Bronchial epithelial cell (primary cell): ENCODE measurements around the gene TRUB2. TPM values are rescaled to one million over a fixed set of nuclear protein-coding genes. Genes with fewer than 3 reads are reported as not detected.

Experiments
- DNase-seq: peaks from one replicate; pipeline ENCODE4 v3.0.0-alpha.2; 2010; ENCODE audit warnings: low read depth
- FAIRE-seq: peaks from 2 replicates; lab custom pipeline; 2011; peaks lifted over from hg19 to GRCh38; lab: Jason Lieb, UNC
- H3K27me3 ChIP-seq: 2 replicates; pipeline ENCODE4 v1.5.1; 2011; ENCODE audit warnings: low read length; ENCODE audit not compliant: control insufficient read depth, insufficient read depth
- H3K36me3 ChIP-seq: 2 replicates; pipeline ENCODE4 v1.5.1; 2011; ENCODE audit warnings: low read length; ENCODE audit not compliant: control insufficient read depth, insufficient read depth
- H3K4me3 ChIP-seq: 2 replicates; pipeline ENCODE4 v1.5.1; 2011; ENCODE audit warnings: mild to moderate bottlenecking, low read depth, low read length, control low read depth
- total RNA-seq: library from RNA; depleted of rRNA; stranded (reverse); fragments of >200 nt; gene quantifications from 2 replicates; pipeline ENCODE4 v1.2.1, GENCODE V29; 2014
- TF ChIP-seq, protein P1 (sequence below): IDR thresholded peaks from 2 replicates; pipeline ENCODE4 v1.5.1; 2011; ENCODE audit warnings: mild to moderate bottlenecking, moderate library complexity, low read length, control low read depth, inconsistent platforms; ENCODE audit not compliant: insufficient read depth, severe bottlenecking

The TRUB2 gene
- total RNA-seq, 1 donor from 2014 or later: 19.2 TPM

DNA sequence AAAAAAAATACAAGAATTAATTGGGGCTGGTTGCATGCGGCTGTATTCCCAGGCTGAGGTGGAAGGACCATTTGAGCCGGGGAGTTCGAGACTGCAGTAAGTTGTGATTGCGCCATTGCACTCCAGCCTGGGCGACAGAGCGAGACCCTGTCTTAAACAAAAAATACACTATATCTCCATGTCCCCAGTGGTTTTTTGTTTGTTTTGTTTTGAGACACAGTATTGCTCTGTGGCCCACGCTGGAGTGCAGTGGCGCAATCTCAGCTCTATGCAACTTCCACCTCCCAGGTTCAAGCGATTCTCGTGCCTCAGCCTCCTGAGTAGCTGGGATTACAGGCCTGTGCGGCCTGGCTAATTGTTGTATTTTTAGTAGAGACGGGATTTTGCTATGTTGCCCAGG is 1.5 kb upstream of the TRUB2 start:
- Histone ChIP-seq H3K4me3 (no peak overlapping the region), H3K27me3 (no peaks in the 10 kb centered on the region), H3K36me3 (peaks cover 4% of the 10 kb centered on the region)
- TF ChIP-seq, protein P1, sequence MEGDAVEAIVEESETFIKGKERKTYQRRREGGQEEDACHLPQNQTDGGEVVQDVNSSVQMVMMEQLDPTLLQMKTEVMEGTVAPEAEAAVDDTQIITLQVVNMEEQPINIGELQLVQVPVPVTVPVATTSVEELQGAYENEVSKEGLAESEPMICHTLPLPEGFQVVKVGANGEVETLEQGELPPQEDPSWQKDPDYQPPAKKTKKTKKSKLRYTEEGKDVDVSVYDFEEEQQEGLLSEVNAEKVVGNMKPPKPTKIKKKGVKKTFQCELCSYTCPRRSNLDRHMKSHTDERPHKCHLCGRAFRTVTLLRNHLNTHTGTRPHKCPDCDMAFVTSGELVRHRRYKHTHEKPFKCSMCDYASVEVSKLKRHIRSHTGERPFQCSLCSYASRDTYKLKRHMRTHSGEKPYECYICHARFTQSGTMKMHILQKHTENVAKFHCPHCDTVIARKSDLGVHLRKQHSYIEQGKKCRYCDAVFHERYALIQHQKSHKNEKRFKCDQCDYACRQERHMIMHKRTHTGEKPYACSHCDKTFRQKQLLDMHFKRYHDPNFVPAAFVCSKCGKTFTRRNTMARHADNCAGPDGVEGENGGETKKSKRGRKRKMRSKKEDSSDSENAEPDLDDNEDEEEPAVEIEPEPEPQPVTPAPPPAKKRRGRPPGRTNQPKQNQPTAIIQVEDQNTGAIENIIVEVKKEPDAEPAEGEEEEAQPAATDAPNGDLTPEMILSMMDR: no peak
- FAIRE-seq (no peak), DNase-seq (no peak)

DNA sequence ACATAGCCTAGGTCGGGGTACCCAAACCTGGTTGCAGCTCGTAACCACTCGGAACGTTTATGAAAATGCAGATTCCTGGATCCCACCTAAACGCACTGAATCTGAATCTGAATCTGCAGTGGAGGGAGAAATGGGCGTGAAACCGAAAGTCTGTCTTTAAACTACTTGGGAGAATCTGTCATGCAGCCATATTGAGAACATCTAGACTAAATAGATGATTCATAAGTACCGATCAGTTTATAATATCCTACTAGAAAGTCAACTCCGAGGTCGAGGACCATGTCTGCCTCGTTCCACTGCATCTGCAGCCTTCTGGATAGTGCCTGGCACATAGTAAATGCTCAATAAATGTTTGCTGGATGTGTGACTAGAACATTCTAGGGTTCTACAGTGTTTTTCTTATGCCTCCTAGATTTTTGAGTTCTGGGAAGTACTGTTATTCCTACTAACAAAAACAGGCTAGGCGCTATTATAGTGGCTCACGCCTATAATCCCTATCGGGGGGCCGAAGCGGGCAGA is 1.0 kb upstream of the TRUB2 start:
- Histone ChIP-seq H3K4me3 (peak overlapping the region; percentile 84), H3K27me3 (no peaks in the 10 kb centered on the region), H3K36me3 (peaks cover 4% of the 10 kb centered on the region)
- TF ChIP-seq, protein P1: no peak
- DNase-seq (peak; percentile 40), FAIRE-seq (no peak)

DNA sequence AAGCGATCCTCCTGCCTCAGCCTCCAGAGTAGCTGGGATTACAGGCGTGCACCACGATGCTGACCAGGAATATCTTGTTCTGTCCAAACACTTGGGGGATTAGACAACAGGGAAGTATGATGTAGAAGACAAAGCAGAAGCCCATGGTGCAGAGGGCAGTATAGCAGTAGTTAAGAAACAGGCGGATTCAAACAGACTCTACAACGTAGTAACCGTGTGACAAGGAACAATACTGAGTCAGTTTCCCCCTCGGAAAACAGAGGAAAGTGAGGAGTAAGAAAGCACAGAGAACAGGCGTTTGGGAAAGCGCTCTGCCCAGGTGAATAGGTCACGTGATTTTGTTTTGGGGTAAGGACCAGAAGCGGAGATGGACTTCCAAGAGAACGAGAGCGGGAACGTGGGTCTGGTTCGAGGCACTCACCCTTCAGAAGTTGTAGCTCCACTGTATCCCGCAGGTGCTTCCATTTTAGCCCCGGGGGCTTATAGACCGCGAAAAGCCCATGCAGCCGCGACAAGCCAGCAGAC is 306 bp downstream of the TRUB2 start:
- Histone ChIP-seq H3K4me3 (peak overlapping the region; percentile 84), H3K36me3 (peaks cover 7% of the 10 kb centered on the region), H3K27me3 (no peaks in the 10 kb centered on the region)
- TF ChIP-seq, protein P1: no peak
- FAIRE-seq (no peak), DNase-seq (no peak)

DNA sequence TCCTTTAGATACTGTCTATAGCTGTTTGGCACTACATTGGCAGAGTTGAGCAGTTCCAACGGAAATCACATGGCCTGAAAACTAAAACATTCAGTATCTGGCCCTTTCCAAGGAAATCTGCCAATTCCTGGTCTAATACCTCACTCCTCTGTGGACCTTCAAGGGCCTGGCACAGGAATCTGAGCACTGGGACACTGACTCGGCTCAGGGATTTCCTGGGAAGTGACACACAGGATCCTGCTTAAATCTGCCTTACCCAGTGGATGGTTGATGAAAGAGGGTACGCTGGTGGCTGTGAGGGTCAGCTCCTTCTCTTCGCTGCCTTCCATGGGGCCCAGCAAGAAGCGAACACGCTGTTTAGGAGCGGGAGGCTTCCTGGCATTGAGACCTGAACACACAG is 904 bp downstream of the TRUB2 start:
- TF ChIP-seq, protein P1: no peak
- H3K36me3 ChIP-seq: peaks cover 9% of the 10 kb centered on the region
- FAIRE-seq (no peak), DNase-seq (no peak)
- H3K4me3 ChIP-seq: peak overlapping the region; percentile 84
- no peaks in the 10 kb centered on the region for H3K27me3 ChIP-seq

DNA sequence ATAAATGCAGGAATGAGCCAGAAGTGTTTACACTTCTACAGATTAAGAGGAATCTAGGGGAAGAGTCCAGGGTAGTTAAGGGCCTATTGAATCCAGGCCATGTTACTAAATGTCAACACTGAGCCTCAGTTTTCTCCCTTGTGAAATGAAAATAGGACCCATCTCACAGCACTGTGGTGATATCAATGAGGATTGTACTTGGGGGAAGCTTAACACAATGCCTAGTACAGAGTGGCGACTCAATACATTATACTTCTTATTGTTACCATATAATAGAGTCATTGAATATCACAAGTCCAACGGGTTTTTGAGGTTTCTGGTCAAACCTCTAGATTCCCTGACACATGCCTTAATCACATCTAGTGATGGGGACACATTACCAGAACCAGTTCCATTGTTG is 4.6 kb downstream of the TRUB2 start:
- Histone ChIP-seq H3K4me3 (no peak overlapping the region), H3K27me3 (no peaks in the 10 kb centered on the region), H3K36me3 (peaks cover 17% of the 10 kb centered on the region)
- TF ChIP-seq, protein P1: no peak
- FAIRE-seq (no peak), DNase-seq (no peak)

DNA sequence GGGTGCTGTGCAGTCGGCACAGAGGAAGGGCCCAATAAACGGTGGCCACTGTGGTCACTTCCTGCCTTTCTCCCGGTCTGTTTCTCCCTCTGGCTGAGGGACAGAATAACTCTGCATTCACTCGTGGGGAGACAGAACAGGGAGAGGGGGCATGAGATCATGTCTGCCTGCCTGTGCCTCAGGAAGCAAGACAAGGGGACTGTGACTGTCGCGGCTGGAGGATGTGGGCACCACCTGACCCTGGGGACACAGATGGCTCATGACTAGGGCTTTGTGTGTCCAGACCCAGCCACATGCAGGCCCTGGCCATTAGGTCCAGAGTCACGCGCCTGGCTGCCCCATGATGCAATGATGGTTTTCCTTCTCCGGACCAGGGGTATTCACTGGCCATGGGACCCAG is 5.8 kb downstream of the TRUB2 start:
- FAIRE-seq (no peak), DNase-seq (no peak)
- TF ChIP-seq, protein P1: no peak
- no peak overlapping the region for H3K4me3 ChIP-seq
- peaks cover 17% of the 10 kb centered on the region for H3K36me3 ChIP-seq
- no peaks in the 10 kb centered on the region for H3K27me3 ChIP-seq
